Activated T-cell treated with anti-CD3 and anti-CD28 coated beads, Interleukin-2, amount 50 U/mL, for 24 hours (primary cell): ENCODE measurements around the gene GRK3.
"Not testable (repeated sequence)": the region's sequence is repeated elsewhere in the genome, so short reads cannot be mapped to it uniquely, and the experiment has no call there.

Experiments
- DNase-seq: peaks from one replicate; pipeline ENCODE4 v3.0.0-alpha.2; 2020
- H3K27ac Mint-ChIP-seq: 2 replicates; pipeline ENCODE4 v1.8.0; 2020; ENCODE audit warnings: mild to moderate bottlenecking, mixed read lengths
- H3K27me3 Mint-ChIP-seq: 2 replicates; pipeline ENCODE4 v1.8.0; 2020; ENCODE audit warnings: mixed read lengths
- H3K36me3 Mint-ChIP-seq: 2 replicates; pipeline ENCODE4 v1.8.0; 2020; ENCODE audit warnings: low read depth, mixed read lengths
- H3K4me1 Mint-ChIP-seq: 2 replicates; pipeline ENCODE4 v1.8.0; 2020; ENCODE audit warnings: low read depth, mixed read lengths
- H3K4me3 Mint-ChIP-seq: 2 replicates; pipeline ENCODE4 v1.8.0; 2020; ENCODE audit warnings: mild to moderate bottlenecking, moderate library complexity, mixed read lengths
- H3K9me3 Mint-ChIP-seq: 2 replicates; pipeline ENCODE4 v1.8.0; 2020; ENCODE audit warnings: mixed read lengths

The GRK3 gene

DNA sequence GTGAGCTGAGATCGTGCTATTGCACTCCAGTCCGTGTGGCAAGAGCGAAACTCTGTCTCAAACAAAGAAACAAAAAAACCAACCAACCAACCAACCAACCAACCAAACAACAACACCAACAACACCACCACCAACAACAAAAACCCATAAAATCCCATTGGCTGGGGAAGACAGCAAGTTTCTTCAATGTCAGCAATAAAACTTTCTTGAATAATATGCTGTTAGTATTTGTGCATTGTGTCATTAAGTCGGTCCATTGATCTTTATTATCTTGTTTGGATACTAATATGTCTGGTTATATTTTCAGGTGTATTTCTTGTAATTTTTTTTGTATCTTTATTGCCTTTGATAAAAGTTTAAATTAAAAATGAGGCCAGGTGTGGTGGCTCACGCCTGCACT, 9.4 kb downstream of the GRK3 start:
- Mint-ChIP-seq H3K4me3 (no peak overlapping the region), H3K9me3 (no peaks in the 10 kb centered on the region), H3K27me3 (peaks cover 23% of the 10 kb centered on the region), H3K36me3 (no peaks in the 10 kb centered on the region), H3K27ac (no peak overlapping the region), H3K4me1 (peaks cover 8% of the 10 kb centered on the region)
- DNase-seq, result no peak

DNA sequence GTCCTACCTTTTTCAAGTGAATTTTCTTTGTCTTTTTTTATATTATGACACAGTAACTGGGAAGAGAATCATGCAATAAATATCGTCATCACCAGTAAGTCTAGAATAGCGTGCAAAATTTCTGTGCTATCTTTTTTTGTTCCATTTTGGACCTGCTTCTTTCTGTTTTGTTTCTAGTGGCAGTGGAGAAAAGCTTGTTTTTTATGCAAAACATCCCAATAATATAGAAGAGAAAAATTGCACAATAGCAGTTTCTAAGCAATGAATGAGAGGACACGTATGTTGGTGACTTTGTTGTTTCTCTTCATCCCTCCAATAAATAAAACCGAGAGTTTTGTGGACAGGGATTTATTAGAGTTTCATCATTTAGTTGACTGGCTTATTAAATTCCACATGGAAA, 10.3 kb downstream of the GRK3 start:
- H3K27me3 Mint-ChIP-seq, result peaks cover 16% of the 10 kb centered on the region
- no peaks in the 10 kb centered on the region for H3K36me3 Mint-ChIP-seq
- DNase-seq, result no peak
- H3K4me1 Mint-ChIP-seq, result peaks cover 8% of the 10 kb centered on the region
- H3K4me3 Mint-ChIP-seq, result no peak overlapping the region
- H3K27ac Mint-ChIP-seq, result no peak overlapping the region
- H3K9me3 Mint-ChIP-seq, result no peaks in the 10 kb centered on the region

- not testable (repeated sequence) for H3K4me3 Mint-ChIP-seq, H3K9me3 Mint-ChIP-seq, DNase-seq, H3K4me1 Mint-ChIP-seq, H3K36me3 Mint-ChIP-seq, H3K27ac Mint-ChIP-seq
- peaks cover 10% of the 10 kb centered on the region for H3K27me3 Mint-ChIP-seq
Measured at GRCh38 chr22:25575674-25576392, 11.4 kb downstream of the GRK3 start.

GRCh38 chr22:25581452-25581851, 17.0 kb downstream of the GRK3 start:
- DNase-seq, H3K27me3 Mint-ChIP-seq, H3K4me3 Mint-ChIP-seq, H3K4me1 Mint-ChIP-seq, H3K27ac Mint-ChIP-seq, H3K9me3 Mint-ChIP-seq, H3K36me3 Mint-ChIP-seq: not testable (repeated sequence)

DNA sequence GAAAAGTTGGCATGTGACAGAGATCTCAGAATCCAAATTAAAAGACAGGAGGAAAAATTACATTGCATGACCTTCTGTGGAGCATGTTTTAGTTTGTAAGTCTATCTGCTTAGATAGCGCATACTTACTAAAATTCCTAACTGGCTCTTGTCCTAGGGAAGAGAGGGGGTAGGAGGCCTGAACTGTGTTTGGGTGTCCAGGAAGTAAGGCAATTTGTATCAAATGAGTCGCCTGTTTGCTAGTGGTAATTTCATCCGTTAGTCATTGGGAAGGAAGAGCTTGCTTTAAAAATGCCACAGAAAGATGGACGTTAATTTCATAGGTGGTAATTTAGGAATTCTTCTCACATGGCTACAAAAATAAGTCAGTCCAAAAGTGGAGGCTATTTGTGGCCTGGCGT, 18.5 kb downstream of the GRK3 start:
- Mint-ChIP-seq H3K4me3 (no peak overlapping the region), H3K27me3 (no peaks in the 10 kb centered on the region), H3K9me3 (no peaks in the 10 kb centered on the region), H3K27ac (no peak overlapping the region), H3K4me1 (peaks cover 2% of the 10 kb centered on the region), H3K36me3 (no peaks in the 10 kb centered on the region)
- no peak for DNase-seq

GRCh38 chr22:25584993-25585392, 20.5 kb downstream of the GRK3 start:
- H3K9me3 Mint-ChIP-seq, H3K4me3 Mint-ChIP-seq, H3K4me1 Mint-ChIP-seq, DNase-seq, H3K36me3 Mint-ChIP-seq, H3K27ac Mint-ChIP-seq, H3K27me3 Mint-ChIP-seq: not testable (repeated sequence)

DNA sequence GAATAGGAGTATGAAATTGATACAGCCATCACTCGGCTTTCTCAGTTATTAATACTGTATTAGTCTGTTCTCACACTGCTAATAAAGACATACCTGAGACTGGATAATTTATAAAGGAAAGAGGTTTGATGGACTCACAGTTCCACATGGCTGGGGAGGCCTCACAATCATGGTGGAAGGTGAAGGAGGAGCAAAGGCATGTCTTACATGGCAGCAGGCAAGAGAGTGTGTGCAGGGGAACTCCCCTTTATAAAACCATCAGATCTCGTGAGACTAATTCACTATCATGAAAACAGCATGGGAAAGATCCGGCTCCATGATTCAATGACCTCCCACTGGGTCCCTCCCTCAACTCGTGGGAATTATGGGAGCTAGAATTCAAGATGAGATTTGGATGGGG, 25.2 kb downstream of the GRK3 start:
- not testable (repeated sequence) for H3K27ac Mint-ChIP-seq, DNase-seq, H3K36me3 Mint-ChIP-seq, H3K9me3 Mint-ChIP-seq, H3K4me1 Mint-ChIP-seq, H3K27me3 Mint-ChIP-seq, H3K4me3 Mint-ChIP-seq

GRCh38 chr22:25593323-25593722, 28.8 kb downstream of the GRK3 start:
- H3K27me3 Mint-ChIP-seq, H3K9me3 Mint-ChIP-seq, H3K27ac Mint-ChIP-seq, H3K4me3 Mint-ChIP-seq, H3K36me3 Mint-ChIP-seq, H3K4me1 Mint-ChIP-seq, DNase-seq: not testable (repeated sequence)

DNA sequence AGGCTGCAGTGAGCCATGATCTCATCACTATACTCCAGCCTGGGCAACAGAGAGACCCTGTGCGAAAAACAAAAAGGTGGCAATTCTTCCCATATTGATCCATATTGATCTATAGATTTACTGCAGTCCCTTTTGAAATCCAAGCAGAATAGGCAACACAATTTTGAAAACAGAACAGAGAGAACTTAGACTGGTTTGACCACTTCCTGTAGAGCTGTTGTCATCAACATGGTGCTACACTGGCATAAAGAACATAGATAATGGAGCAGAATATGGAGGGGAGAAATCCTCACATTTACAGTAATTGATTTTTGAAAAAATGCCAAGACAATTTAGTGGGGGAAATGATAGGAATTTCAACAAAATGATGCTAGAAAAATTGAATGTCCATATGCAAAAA, 34.1 kb downstream of the GRK3 start:
- Mint-ChIP-seq H3K36me3 (peaks cover 3% of the 10 kb centered on the region), H3K9me3 (peaks cover 3% of the 10 kb centered on the region), H3K27me3 (peaks cover 3% of the 10 kb centered on the region), H3K4me1 (peaks cover 8% of the 10 kb centered on the region), H3K4me3 (no peak overlapping the region), H3K27ac (no peak overlapping the region)
- no peak for DNase-seq

DNA sequence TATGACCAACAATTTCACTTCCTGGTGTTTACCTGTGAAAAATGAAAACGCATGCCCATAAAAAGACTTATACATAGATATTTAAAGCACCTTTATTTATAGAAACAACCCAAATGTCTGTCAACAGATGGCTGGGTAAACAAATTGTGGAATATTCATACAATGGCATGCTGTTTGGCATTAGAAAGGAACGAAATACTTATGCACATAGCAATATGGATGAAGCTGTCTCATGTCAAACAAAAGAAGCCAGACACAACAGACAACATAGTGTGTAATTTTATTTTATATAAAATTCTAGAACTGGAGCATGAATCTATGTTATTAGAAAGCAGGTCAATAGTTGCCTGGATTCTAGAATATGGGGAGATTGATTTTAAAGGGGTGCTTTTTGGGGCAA, 38.0 kb downstream of the GRK3 start:
- no peak overlapping the region for H3K27ac Mint-ChIP-seq
- no peaks in the 10 kb centered on the region for H3K9me3 Mint-ChIP-seq
- H3K4me1 Mint-ChIP-seq, result peaks cover 8% of the 10 kb centered on the region
- no peak overlapping the region for H3K4me3 Mint-ChIP-seq
- H3K27me3 Mint-ChIP-seq, result no peaks in the 10 kb centered on the region
- no peak for DNase-seq
- H3K36me3 Mint-ChIP-seq, result no peaks in the 10 kb centered on the region

GRCh38 chr22:25602916-25603315, 38.4 kb downstream of the GRK3 start:
- H3K27me3 Mint-ChIP-seq, result no peaks in the 10 kb centered on the region
- H3K4me3 Mint-ChIP-seq, result no peak overlapping the region
- peaks cover 7% of the 10 kb centered on the region for H3K4me1 Mint-ChIP-seq
- H3K27ac Mint-ChIP-seq, result no peak overlapping the region
- H3K9me3 Mint-ChIP-seq, result no peaks in the 10 kb centered on the region
- DNase-seq, result no peak
- H3K36me3 Mint-ChIP-seq, result no peaks in the 10 kb centered on the region

- not testable (repeated sequence) for H3K4me3 Mint-ChIP-seq, H3K36me3 Mint-ChIP-seq, H3K4me1 Mint-ChIP-seq, H3K27me3 Mint-ChIP-seq, H3K9me3 Mint-ChIP-seq, H3K27ac Mint-ChIP-seq, DNase-seq
Measured at GRCh38 chr22:25605146-25605545, 40.7 kb downstream of the GRK3 start.

- not testable (repeated sequence) for H3K4me3 Mint-ChIP-seq, H3K36me3 Mint-ChIP-seq, H3K9me3 Mint-ChIP-seq, H3K4me1 Mint-ChIP-seq, H3K27ac Mint-ChIP-seq, DNase-seq, H3K27me3 Mint-ChIP-seq
Measured at GRCh38 chr22:25605565-25605964, 41.1 kb downstream of the GRK3 start.

GRCh38 chr22:25611284-25611683, 46.8 kb downstream of the GRK3 start:
- H3K36me3 Mint-ChIP-seq, H3K4me1 Mint-ChIP-seq, H3K9me3 Mint-ChIP-seq, H3K27ac Mint-ChIP-seq, H3K27me3 Mint-ChIP-seq, H3K4me3 Mint-ChIP-seq, DNase-seq: not testable (repeated sequence)

DNA sequence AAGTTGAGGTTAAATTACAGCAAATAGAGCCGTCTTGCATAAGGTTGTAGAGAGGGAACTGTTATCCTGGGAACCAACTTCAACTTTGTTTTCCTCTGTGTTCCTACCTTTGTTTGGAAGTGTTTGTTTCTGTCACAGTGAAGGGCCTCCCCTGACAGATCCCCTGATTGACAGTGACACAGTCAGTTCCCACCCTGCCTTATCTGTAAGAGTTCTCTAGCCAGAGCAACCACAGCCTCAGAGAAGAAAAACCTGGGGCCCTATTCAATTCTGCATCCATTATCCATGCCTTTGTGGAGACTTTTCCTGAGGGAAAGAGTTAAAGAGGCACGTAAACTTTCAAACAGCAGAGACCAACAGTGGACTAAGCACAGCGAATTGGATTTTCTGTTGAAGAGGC, 48.7 kb downstream of the GRK3 start:
- not testable (repeated sequence) for H3K36me3 Mint-ChIP-seq, H3K4me3 Mint-ChIP-seq, DNase-seq, H3K27me3 Mint-ChIP-seq, H3K27ac Mint-ChIP-seq, H3K4me1 Mint-ChIP-seq, H3K9me3 Mint-ChIP-seq

DNA sequence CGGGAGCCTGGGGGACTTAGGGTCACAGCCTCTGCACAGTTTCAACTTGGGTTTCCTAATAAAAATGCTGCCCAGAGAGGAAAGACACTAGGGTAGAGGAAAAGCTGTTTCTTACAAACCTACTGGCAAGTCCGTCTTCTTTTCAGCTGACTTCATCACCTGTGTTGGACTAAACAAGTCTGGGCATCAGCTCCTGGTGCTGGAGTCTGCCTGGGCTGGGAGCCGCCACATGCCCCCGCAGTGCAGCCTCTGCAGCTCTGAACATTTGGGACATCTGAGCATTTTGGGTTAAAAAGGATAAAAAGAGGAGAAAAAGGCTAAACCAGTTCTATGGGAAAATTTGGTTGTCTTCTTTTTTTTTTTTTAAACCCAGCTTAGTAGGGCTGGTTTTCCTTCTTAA, 49.1 kb downstream of the GRK3 start:
- not testable (repeated sequence) for H3K27me3 Mint-ChIP-seq, DNase-seq, H3K27ac Mint-ChIP-seq, H3K4me3 Mint-ChIP-seq, H3K9me3 Mint-ChIP-seq, H3K36me3 Mint-ChIP-seq, H3K4me1 Mint-ChIP-seq
